Right lobe of liver (tissue), 4 donors: ENCODE results near the gene FCER1G.

Experiments used
- POLR2A ChIP-seq: fragments of 450-650 bp; IDR thresholded peaks from one replicate; pipeline ENCODE4 v1.6.1; 2017; ENCODE audit warnings: antibody characterized with exemption, mild to moderate bottlenecking
- TF ChIP-seq, protein P1 (sequence below), 4 donors: fragments of 200-600 bp in 3 of 4; fragments of 450-650 bp in 1 of 4; IDR thresholded peaks; one replicate each; pipeline versions ENCODE4 v1.5.1 to v1.8.0; 2016 to 2022; ENCODE audit warnings: antibody characterized with exemption in 4 of 4, mild to moderate bottlenecking in 2 of 4
- donor health status: DM: no; HTN: no; CAD: no.
- donor health status: DM: no; HTN: no; CAD: no.
- donor health status: DM: no; HTN: yes; CAD: no.

GRCh38 chr1:161188381-161188780, 26.7 kb upstream of the FCER1G start:
- TF ChIP-seq, protein P1, sequence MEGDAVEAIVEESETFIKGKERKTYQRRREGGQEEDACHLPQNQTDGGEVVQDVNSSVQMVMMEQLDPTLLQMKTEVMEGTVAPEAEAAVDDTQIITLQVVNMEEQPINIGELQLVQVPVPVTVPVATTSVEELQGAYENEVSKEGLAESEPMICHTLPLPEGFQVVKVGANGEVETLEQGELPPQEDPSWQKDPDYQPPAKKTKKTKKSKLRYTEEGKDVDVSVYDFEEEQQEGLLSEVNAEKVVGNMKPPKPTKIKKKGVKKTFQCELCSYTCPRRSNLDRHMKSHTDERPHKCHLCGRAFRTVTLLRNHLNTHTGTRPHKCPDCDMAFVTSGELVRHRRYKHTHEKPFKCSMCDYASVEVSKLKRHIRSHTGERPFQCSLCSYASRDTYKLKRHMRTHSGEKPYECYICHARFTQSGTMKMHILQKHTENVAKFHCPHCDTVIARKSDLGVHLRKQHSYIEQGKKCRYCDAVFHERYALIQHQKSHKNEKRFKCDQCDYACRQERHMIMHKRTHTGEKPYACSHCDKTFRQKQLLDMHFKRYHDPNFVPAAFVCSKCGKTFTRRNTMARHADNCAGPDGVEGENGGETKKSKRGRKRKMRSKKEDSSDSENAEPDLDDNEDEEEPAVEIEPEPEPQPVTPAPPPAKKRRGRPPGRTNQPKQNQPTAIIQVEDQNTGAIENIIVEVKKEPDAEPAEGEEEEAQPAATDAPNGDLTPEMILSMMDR (IDR thresholded peaks at IDR 0.05): no peak
- no peak for TF ChIP-seq POLR2A
